Measurements from ENCODE around the gene TUBGCP6.

- TF ChIP-seq, protein P1, sequence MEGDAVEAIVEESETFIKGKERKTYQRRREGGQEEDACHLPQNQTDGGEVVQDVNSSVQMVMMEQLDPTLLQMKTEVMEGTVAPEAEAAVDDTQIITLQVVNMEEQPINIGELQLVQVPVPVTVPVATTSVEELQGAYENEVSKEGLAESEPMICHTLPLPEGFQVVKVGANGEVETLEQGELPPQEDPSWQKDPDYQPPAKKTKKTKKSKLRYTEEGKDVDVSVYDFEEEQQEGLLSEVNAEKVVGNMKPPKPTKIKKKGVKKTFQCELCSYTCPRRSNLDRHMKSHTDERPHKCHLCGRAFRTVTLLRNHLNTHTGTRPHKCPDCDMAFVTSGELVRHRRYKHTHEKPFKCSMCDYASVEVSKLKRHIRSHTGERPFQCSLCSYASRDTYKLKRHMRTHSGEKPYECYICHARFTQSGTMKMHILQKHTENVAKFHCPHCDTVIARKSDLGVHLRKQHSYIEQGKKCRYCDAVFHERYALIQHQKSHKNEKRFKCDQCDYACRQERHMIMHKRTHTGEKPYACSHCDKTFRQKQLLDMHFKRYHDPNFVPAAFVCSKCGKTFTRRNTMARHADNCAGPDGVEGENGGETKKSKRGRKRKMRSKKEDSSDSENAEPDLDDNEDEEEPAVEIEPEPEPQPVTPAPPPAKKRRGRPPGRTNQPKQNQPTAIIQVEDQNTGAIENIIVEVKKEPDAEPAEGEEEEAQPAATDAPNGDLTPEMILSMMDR (conservative IDR thresholded peaks at IDR 0.05; ENCODE audit: low read length), result no peak
- no peak for TF ChIP-seq EZH2phosphoT487 (IDR thresholded peaks at IDR 0.05; ENCODE audit: borderline replicate concordance)
Observed at GRCh38 chr22:50271519-50271970, 26.7 kb upstream of the TUBGCP6 start.
